ENCODE measurements around the gene ENTHD1.
A peak's percentile ranks its signal among the peaks of the same experiment; 100 is the strongest.
"Not testable (repeated sequence)": the region's sequence is repeated elsewhere in the genome, so short reads cannot be mapped to it uniquely, and the experiment has no call there.

Gene ENTHD1

GRCh38 chr22:39777716-39778454 lies 115.7 kb downstream of the ENTHD1 start:
- DNase-seq (ENCODE audit: low spot score) = no peak

- no peak for DNase-seq (ENCODE audit: low spot score)
These were observed 117.1 kb downstream of the ENTHD1 start for GRCh38 chr22:39776295-39777009.

GRCh38 chr22:39773976-39774539 lies 119.5 kb downstream of the ENTHD1 start:
- no peak for DNase-seq (ENCODE audit: low spot score)

GRCh38 chr22:39773503-39773902 lies 120.1 kb downstream of the ENTHD1 start:
- no peak for DNase-seq (ENCODE audit: low spot score)

GRCh38 chr22:39771486-39771885 lies 122.1 kb downstream of the ENTHD1 start:
- no peak for DNase-seq (ENCODE audit: low spot score)

- peak; percentile 56 for DNase-seq (ENCODE audit: low spot score)
These were observed 127.9 kb downstream of the ENTHD1 start for GRCh38 chr22:39765661-39766060.

GRCh38 chr22:39765046-39765445 lies 128.5 kb downstream of the ENTHD1 start:
- DNase-seq (ENCODE audit: low spot score) = no peak

GRCh38 chr22:39763276-39763675 lies 130.3 kb downstream of the ENTHD1 start:
- DNase-seq (ENCODE audit: low spot score) = peak; percentile 66

- DNase-seq (ENCODE audit: low spot score) = no peak
These were observed 142.8 kb downstream of the ENTHD1 start for GRCh38 chr22:39750759-39751158.

- no peak for DNase-seq (ENCODE audit: low spot score)
These were observed 144.7 kb downstream of the ENTHD1 start for GRCh38 chr22:39748877-39749276.

- no peak for DNase-seq (ENCODE audit: low spot score)
These were observed 146.8 kb downstream of the ENTHD1 start for GRCh38 chr22:39746600-39747262.

GRCh38 chr22:39745789-39746188 lies 147.8 kb downstream of the ENTHD1 start:
- no peak for DNase-seq (ENCODE audit: low spot score)

- DNase-seq (ENCODE audit: low spot score) = no peak
These were observed 149.2 kb downstream of the ENTHD1 start for GRCh38 chr22:39744353-39744752.

- DNase-seq (ENCODE audit: low spot score) = no peak
These were observed 149.6 kb downstream of the ENTHD1 start for GRCh38 chr22:39743935-39744334.

GRCh38 chr22:39739338-39740027 lies 154.1 kb downstream of the ENTHD1 start:
- no peak for DNase-seq (ENCODE audit: low spot score)

- no peak for DNase-seq (ENCODE audit: low spot score)
These were observed 154.8 kb downstream of the ENTHD1 start for GRCh38 chr22:39738746-39739145.

- DNase-seq (ENCODE audit: low spot score) = no peak
These were observed 157.8 kb downstream of the ENTHD1 start for GRCh38 chr22:39735776-39736175.

GRCh38 chr22:39734866-39735265 lies 158.7 kb downstream of the ENTHD1 start:
- no peak for DNase-seq (ENCODE audit: low spot score)

GRCh38 chr22:39734046-39734445 lies 159.5 kb downstream of the ENTHD1 start:
- not testable (repeated sequence) for DNase-seq (ENCODE audit: low spot score)

- DNase-seq (ENCODE audit: low spot score) = no peak
These were observed 160.4 kb downstream of the ENTHD1 start for GRCh38 chr22:39733191-39733590.

GRCh38 chr22:39732625-39733024 lies 160.9 kb downstream of the ENTHD1 start:
- no peak for DNase-seq (ENCODE audit: low spot score)

Measured in putamen (tissue), 1 donor.